HTR-8/SVneo (cell line): ENCODE results near the gene ATP1A1.

Experiments used
- DNase-seq: peaks from one replicate; pipeline ENCODE4 v3.0.0; 2011; ENCODE audit warnings: low spot score, mixed read lengths; ENCODE audit not compliant: insufficient read length
- FAIRE-seq: peaks from 2 replicates; lab custom pipeline; 2011; peaks lifted over from hg19 to GRCh38; lab: Jason Lieb, UNC

ATP1A1 gene

DNA sequence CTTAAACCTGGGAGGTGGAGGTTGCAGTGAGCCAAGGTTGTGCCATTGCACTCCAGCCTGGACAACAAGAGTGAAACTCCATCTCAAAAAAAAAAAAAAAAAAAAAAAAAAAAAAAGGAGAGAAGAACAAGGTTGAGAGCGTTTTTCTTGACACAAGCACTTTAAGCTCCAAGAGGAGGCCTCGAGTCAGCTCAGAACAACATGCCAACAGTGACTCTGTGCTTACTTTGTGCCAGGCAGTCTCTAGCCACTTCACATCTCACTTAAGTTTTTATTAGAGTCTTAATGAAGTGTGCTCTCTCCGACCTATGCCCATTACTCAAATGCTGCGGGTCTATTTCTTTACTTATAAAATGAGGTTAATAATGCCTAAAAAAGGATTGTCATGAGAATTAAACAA is 13.0 kb downstream of the ATP1A1 start:
- FAIRE-seq (no peak), DNase-seq (no peak)

DNA sequence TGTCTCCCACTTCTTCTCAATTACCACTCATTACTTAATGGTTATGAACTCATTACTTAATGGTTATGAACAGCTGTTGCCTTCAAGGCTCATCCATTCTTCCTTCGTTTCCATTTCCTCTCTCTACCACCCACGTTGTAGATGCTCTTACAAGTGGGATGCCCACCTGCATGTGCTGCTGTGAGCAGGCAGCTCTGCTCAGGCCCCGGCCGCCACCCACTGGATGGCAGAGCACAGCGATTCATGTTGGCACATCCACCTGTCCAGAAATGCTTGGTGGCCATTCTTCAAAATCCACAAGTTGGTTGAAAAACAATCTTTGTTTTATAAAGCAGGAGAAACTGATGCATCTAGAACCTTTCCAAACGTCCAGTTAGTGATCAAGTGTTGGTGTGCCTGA is 14.5 kb downstream of the ATP1A1 start:
- FAIRE-seq (no peak), DNase-seq (no peak)

DNA sequence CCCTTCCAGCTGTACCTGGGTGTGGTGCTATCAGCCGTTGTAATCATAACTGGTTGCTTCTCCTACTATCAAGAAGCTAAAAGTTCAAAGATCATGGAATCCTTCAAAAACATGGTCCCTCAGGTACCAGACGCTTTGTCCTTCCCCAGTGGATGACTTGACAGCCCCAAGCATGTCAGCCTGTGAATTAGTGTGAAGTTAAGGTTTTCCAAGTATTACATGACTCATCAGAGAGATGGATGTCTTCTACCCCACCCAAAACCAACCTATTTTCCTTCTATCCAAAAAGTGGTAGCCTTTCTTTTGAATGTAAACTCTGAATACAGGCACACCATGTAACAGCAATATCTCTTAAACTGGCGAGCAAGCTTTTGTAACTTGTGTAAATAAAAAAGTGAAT is 15.1 kb downstream of the ATP1A1 start:
- DNase-seq (no peak), FAIRE-seq (no peak)

DNA sequence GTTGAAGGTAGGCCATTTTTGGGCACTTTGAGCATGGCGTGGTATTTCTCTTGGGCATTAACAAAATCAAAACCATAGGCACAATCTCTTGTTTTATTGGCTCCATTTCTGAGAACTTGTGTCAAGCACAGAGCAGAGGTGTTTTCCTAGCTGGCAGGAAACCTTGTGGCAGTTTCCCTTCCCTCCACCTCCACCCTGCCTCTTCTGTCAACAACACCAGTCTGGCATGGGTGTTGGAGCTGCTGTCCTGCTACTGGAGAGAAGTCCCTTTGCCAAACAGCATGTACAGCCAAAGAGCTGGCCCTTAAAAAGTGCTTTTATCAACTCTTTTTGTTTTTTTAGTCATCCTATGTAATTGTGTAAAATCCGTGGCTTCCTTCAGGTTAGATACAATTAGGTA is 16.0 kb downstream of the ATP1A1 start:
- DNase-seq (no peak), FAIRE-seq (no peak)

DNA sequence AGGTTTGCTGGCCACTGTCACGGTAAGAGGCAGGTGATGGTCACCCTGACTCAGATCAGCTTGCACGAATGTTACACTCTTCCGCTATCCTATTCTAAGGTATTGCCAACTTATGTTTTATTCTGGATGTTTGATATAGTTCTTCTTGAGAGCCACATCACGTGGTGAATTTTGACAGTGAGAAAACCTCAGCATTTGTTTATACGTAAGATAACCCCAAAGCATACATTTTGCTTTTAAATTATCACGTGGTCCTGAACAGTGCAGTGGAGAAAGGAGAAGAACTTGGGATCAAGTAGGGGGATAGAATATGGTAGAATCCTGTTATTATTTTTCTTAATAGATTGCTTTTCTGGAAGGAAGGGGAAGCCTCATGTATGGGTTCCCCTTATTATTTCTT is 16.6 kb downstream of the ATP1A1 start:
- no peak for FAIRE-seq
- no peak for DNase-seq

DNA sequence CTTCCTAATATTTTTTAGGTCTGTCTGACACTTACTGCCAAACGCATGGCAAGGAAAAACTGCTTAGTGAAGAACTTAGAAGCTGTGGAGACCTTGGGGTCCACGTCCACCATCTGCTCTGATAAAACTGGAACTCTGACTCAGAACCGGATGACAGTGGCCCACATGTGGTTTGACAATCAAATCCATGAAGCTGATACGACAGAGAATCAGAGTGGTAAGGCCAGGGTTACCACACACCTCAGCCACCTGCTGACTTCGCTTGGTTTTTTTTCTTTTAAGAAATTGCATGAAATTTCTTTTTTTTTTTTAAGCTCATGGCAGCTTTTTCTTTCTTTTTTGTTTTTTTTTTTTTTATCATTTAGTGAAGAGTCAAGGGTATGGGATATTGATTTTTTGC is 17.2 kb downstream of the ATP1A1 start:
- no peak for FAIRE-seq
- no peak for DNase-seq

DNA sequence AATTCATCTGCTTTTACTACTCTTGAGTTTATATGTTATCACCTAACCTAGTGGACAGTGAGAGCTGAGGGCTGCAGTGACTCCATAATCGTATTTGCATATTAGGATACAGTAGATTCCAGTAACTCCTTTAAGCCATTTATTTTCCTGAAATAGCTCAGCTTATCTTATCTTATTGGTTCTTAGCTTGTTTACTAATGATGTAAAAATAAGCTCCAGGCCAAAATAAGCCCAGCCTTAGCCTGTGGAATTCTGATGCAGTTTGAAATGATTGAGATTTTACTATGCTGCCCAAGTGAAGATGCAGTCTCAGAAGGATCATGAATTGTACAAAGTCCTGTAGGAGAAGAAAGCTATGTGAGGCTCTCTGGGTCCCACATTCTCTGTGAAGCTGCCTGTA is 18.1 kb downstream of the ATP1A1 start:
- DNase-seq (no peak), FAIRE-seq (no peak)

DNA sequence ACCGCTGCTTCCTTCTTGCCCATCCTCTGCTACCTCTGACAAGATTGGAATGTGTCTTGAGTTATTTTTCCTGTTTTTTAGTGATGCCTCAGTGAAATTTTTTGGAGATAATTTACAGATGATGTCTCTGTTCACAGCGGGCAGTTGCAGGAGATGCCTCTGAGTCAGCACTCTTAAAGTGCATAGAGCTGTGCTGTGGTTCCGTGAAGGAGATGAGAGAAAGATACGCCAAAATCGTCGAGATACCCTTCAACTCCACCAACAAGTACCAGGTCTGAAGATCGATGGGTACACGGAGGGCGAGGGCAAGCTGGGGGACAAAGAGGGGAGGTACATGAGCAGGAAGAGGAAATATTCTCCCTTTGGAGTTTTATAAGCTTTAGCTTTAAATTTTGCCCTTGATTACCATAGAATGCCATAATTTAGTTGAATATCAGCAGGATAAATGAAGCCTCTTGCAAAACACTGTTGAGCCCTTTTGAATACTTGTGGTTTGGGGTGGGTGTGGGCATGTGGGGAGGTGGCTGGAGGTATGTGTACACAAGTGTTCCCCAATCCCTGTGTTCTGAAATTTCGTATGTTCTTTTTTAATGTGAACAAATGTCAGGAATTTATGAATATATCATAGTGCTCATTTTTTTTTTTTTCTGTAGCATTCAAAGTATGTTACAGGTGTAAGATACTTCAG is 19.8 kb downstream of the ATP1A1 start:
- no peak for FAIRE-seq
- no peak for DNase-seq

DNA sequence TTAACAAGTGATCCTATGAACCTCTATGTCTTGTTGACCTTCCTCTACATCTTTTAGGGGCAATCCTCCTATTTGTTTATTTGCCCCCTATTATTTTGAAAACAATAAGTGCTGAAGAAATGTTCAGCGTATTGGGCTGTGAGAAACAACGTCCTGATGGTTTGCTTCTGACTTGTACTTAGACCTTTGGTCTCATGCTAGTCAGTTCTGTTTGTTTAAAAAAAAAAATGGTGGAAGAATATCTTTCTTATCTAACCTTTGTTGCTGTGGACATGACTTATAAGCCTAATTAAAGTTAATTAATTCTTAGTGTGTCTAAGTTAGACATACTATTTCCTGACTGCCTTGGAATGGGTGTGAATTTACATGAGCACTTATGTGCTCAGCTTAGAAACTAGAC is 20.7 kb downstream of the ATP1A1 start:
- no peak for DNase-seq
- FAIRE-seq: no peak

DNA sequence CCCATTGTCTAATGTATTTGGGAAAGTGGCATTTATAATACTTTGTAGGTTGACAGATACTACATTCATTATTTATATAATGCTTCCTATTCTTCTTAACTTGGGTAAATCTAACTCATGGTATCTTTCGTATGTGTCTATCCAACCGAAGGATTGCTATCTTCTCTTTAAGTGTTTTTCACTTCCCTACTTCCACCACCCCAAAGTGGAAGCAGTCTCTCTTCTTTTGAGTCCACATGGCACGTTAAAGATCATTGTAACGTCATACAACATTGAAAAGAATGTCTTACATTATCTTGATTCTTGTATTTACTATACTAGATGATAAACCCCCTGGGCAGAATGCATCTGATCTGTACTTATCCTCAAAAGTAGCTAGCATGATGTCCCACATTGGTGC is 21.2 kb downstream of the ATP1A1 start:
- no peak for DNase-seq
- no peak for FAIRE-seq

DNA sequence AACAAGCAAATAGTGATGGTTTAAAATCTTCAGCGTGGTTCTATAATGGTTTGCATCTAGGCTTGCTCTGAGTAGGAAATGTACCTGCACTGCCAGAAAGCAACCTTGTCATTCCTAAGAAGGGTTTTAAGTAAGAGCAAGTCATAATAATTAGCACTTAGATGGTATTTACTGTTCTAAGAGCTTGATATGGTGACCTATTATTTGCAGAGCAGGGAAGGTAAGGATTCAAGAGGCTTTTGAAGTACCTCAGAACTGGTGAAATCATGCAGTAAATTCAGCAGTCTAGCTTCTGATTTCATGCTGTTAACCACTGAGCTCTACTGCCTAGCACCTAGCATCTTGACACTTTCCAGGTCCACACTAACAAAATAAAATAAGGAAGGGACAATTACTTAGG is 23.7 kb downstream of the ATP1A1 start:
- no peak for DNase-seq

DNA sequence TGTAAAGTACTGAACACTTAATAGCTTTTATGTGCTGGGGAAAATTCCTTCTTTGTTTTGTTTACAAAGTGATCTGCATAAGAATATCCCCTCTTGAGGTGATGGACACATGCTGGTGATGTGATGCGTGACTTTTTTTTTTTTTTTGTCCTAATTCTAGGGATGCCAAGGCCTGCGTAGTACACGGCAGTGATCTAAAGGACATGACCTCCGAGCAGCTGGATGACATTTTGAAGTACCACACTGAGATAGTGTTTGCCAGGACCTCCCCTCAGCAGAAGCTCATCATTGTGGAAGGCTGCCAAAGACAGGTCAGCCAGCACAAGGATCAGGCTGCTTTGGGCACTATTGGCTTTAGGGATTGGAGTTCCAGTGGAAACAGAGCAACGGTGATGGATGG is 24.7 kb downstream of the ATP1A1 start:
- FAIRE-seq (no peak), DNase-seq (no peak)

More for the DNA sequence above, 23.7 kb downstream of the ATP1A1 start:
- no peak for FAIRE-seq

DNA sequence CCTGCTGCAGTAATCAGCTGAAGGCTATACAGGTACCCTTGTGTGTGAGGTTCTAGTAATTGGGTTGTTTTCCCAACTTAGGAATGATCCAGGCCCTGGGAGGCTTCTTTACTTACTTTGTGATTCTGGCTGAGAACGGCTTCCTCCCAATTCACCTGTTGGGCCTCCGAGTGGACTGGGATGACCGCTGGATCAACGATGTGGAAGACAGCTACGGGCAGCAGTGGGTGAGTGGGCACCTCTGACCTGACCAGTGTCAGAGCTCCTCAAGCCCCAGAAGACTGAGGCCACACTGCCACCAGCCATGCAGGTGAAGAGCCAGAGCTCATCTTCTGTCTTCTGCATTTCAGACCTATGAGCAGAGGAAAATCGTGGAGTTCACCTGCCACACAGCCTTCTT is 27.7 kb downstream of the ATP1A1 start:
- DNase-seq: no peak
- no peak for FAIRE-seq

DNA sequence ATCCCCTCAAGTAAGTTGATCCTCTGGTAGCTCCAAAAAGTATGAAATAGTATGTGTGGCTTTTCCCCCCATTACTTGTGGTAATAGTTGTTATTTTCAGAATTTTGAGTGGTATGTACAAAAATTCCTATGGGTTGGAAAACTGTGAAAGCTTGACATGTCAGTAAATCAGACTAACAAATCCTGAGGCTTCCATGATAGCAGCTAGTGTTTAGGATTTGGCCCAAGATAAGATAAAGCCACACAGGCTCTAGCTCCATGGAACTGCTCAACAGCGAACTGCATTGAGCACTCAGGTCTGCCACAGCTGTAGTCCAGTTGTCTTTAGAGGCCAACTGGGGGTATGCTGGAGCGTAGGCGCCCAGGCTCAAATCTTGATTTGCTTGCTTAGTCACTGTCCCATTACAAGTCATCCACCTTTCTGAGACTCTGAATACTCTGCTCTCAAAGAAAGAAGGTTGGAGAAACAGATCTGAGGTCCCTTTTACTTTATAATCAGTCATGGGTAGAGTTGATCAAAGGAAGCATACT is 28.7 kb downstream of the ATP1A1 start:
- DNase-seq (no peak), FAIRE-seq (no peak)

DNA sequence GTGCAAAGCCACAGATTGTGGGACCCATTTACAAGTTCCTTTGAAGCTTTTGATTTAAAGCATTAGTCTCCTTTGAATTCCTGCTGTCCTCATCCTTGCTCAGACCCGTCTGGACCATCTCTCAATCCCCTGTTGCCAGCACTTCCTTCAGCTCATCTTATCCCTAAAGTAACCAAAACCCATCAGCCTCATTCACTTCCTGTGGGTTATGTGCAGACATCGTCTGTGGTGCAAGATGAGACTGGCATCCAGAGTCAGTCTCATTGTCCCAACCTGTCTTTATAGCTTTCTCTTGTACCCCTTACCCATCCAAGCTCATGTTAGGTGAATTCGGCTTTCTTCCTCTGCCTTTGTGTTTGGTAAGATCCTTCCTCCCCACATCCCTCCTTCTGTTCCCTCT is 29.3 kb downstream of the ATP1A1 start:
- FAIRE-seq: no peak
- no peak for DNase-seq

DNA sequence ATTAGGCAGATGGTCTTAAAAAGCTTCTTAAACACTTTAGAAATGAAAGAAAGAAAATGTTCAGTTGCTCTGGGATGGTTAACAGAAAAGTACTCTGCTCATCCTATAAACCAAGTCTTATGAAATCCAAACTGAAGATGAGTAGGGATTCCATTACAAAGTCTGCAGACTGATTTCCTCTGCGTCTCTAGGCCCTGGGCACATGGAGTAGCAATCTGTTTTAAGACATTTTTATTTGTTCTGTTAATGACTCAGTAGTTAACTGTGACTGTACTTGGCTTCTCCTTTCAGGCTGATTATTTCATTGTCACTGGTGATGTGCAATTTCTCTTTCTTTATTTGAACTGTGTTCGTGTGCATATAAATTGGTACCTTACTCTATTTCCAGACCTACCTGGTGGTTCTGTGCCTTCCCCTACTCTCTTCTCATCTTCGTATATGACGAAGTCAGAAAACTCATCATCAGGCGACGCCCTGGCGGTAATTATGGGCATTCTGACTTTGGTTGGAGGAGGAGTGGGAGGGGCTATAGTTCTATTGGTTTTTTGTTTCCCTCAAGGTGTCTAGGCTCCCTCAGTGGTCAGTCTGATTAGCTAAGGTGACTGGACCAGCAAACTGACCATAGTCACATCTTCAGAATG is 30.6 kb downstream of the ATP1A1 start:
- no peak for DNase-seq
- no peak for FAIRE-seq

DNA sequence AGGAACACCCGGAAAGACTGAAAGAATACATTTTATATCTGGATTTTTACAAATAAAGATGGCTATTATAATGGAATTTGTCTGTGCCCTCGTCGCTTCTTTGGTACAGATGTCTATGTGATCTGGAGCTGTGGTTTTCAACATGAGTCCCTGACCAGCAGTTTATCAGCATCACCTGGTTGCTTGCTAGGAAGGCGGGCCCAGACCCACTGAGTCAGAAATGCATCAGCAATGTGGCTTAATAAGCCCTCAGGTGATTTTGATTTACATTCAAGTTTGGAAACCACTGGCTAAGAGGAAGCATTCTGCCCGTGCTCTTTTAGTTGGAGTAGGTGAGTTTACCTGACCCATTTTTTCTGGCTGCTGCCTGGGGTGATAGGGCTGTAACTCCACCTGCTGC is 31.7 kb downstream of the ATP1A1 start:
- no peak for DNase-seq
- no peak for FAIRE-seq

DNA sequence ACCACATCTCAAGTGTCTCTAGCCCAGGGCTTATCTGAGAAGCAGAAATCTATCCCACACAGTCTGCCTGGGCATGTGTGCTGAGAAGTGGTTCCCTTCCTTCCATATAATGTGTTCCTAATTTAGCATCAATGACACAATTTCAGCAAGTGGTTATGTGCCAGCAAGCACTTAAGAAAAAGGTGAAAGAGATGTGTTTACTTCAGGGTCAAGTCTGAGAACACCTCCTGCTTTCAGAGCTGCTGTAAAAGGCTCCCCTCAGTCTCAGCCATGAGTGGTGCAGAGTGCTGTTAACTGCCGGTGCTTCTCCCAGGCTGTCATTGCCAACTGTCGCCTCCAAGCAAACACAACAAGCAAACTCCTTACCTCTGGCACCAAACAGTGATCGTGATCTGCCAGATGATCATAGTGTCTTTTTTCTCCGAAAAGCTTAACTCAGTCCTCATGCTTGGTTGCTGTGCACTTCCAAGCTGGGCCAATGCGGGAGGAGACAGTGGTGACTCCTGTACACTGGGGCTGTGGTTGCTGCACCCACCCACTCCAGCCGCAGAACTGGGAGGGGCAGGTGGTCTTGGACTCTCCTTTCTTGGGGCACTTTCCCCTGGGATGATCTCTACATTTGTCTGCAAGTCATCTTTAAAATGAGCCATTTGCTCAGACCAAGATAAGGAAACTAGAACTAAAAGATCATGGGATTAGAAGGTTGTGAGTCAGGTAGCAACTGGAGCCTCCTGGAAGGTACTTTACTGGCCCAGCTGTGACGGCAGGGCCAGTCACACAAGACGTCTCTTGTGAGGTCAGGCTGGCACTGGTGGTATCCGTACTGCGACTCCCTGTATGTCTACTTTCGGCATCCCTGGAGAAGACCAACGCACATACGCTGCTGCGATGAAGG is 32.4 kb downstream of the ATP1A1 start:
- DNase-seq: no peak
- no peak for FAIRE-seq

DNA sequence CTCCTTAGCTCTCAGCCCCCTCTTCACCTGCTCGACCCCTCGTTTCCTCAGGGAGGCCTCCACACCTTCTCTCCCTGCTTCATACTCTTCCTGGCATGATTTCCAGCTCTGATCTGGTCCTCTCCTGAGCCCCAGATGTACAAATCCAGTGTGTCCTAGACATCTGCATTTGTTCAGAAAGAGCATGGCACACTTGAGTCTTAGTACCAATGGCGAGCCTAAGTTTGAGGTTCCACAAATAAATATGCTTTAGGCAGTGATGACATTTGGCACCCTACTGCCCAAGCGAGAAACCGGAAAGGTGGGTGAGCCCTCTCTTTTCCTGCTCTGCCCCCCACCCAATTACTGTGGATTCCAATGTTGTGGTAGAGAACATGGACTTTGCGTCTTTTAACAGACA is 34.0 kb downstream of the ATP1A1 start:
- FAIRE-seq (no peak), DNase-seq (no peak)

DNA sequence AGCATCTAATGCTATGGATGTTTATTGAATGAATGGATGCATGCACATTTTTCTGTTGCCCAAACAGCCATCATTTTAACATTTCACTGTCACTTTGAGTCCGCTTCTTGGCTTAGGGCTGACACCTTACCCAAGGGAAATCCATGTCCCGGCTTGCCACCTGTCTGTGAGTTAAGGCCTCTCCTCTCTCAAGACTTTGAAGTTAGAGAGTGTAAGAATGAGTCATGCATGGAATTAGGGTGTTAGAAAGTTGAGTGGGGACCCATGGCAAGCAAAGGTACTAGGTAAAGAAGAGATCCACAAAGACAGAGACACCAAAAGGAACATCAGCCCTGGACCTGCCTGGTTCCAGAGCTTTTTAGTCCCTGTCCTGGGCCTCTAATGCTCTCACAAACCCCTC is 35.1 kb downstream of the ATP1A1 start:
- no peak for FAIRE-seq
- DNase-seq: no peak
